GM18519 (cell line): ENCODE measurements around the gene PITHD1.
"Not testable (repeated sequence)": the region's sequence is repeated elsewhere in the genome, so short reads cannot be mapped to it uniquely, and the experiment has no call there.

Experiments used
- ATAC-seq: cut with Tn5 transposase; IDR thresholded peaks from one replicate; pipeline ENCODE4 v1.9.1; 2021; ENCODE audit warnings: mild to moderate bottlenecking, moderate library complexity; ENCODE audit not compliant: unreplicated experiment, low FRiP score

Gene PITHD1

GRCh38 chr1:23777979-23778814 lies at the start of gene PITHD1:
TSS of gene PITHD1 (plus strand) at chr1:23778418. CDS start at chr1:23778516, 98 bp downstream.
- peak; percentile 58 for ATAC-seq

- ATAC-seq, result no peak
Observed at GRCh38 chr1:23732363-23733224, 45.6 kb upstream of the PITHD1 start.

GRCh38 chr1:23733281-23733680 lies 44.9 kb upstream of the PITHD1 start:
- ATAC-seq, result not testable (repeated sequence)

- ATAC-seq, result no peak
Observed at GRCh38 chr1:23736437-23737134, 41.6 kb upstream of the PITHD1 start.

GRCh38 chr1:23741609-23742008 lies 36.6 kb upstream of the PITHD1 start:
- no peak for ATAC-seq

GRCh38 chr1:23742670-23743286 lies 35.4 kb upstream of the PITHD1 start:
- no peak for ATAC-seq

GRCh38 chr1:23743287-23744152 lies 34.7 kb upstream of the PITHD1 start, which contains the start of gene ELOA:
TSS of gene ELOA (plus strand) at chr1:23743471. CDS start at chr1:23743504, 33 bp downstream.
- peak; percentile 60 for ATAC-seq

GRCh38 chr1:23745515-23745914 lies 32.7 kb upstream of the PITHD1 start:
- ATAC-seq, result no peak

- no peak for ATAC-seq
Observed at GRCh38 chr1:23748016-23748415, 30.2 kb upstream of the PITHD1 start.

GRCh38 chr1:23751050-23751814 lies 27.0 kb upstream of the PITHD1 start:
- no peak for ATAC-seq

- ATAC-seq, result no peak
Observed at GRCh38 chr1:23751815-23752200, 26.4 kb upstream of the PITHD1 start.

GRCh38 chr1:23752909-23753308 lies 25.3 kb upstream of the PITHD1 start:
- ATAC-seq, result no peak

- ATAC-seq, result no peak
Observed at GRCh38 chr1:23756676-23757075, 21.5 kb upstream of the PITHD1 start.

- no peak for ATAC-seq
Observed at GRCh38 chr1:23757812-23758211, 20.4 kb upstream of the PITHD1 start.

- ATAC-seq, result no peak
Observed at GRCh38 chr1:23759277-23759676, 18.9 kb upstream of the PITHD1 start.

GRCh38 chr1:23763041-23763577 lies 15.1 kb upstream of the PITHD1 start:
- no peak for ATAC-seq

GRCh38 chr1:23768733-23769132 lies 9.5 kb upstream of the PITHD1 start:
- ATAC-seq, result no peak

- ATAC-seq, result no peak
Observed at GRCh38 chr1:23772049-23772853, 6.0 kb upstream of the PITHD1 start.
